Mammary epithelial cell (primary cell): Measurements from ENCODE around the gene ZC3H18.

Source experiments
- EZH2 ChIP-seq: IDR thresholded peaks from 2 replicates; pipeline ENCODE4 v1.6.1; 2012; ENCODE audit warnings: low read length, inconsistent platforms, borderline replicate concordance
- TF ChIP-seq, protein P1 (sequence below), 2 donors: IDR thresholded peaks in 1 of 2; conservative IDR thresholded peaks in 1 of 2; 2 replicates each; pipeline ENCODE4 v1.5.1; 2011 to 2012; ENCODE audit warnings: inconsistent platforms in 2 of 2, low read length in 2 of 2, mild to moderate bottlenecking in 2 of 2, control low read depth in 1 of 2, low read depth in 1 of 2; ENCODE audit not compliant: insufficient read depth in 1 of 2; ENCODE audit errors: extremely low read depth in 1 of 2

DNA sequence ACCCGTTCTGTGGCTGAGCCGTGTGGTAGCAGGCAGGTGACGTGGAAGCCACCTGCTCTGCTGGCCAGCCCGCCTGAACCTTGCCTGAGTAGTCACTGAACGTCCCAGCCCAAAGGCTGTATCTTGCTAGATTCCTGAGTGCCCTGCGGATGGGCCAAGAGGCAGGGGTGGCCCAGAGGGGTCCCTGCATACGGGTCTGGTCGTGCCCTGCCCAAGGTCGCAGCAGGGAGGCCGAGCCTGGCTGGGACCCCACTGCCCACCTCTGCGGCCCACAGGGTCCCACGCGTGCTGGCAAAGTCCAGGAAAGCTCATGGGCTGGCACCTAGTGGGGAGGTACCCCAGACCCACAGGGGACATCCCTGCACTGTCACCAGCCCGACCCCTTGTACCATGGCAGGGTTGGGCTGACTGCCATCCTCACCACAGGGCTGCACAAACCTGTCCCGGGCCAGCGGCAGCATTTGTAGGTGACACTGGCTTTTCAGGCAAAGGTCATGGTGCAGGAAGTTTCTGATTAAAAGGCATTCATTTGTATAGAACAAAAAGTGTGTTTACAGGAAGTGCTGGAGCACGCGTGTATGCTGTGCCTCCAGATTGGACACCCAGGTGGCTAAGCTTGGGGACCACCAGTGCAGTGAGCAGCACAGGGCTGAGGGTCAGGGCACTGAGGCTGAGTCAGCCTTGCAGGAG lies 45.1 kb upstream of the ZC3H18 start:
- TF ChIP-seq, protein P1, sequence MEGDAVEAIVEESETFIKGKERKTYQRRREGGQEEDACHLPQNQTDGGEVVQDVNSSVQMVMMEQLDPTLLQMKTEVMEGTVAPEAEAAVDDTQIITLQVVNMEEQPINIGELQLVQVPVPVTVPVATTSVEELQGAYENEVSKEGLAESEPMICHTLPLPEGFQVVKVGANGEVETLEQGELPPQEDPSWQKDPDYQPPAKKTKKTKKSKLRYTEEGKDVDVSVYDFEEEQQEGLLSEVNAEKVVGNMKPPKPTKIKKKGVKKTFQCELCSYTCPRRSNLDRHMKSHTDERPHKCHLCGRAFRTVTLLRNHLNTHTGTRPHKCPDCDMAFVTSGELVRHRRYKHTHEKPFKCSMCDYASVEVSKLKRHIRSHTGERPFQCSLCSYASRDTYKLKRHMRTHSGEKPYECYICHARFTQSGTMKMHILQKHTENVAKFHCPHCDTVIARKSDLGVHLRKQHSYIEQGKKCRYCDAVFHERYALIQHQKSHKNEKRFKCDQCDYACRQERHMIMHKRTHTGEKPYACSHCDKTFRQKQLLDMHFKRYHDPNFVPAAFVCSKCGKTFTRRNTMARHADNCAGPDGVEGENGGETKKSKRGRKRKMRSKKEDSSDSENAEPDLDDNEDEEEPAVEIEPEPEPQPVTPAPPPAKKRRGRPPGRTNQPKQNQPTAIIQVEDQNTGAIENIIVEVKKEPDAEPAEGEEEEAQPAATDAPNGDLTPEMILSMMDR (conservative IDR thresholded peaks at IDR 0.05 in 1 of 2, IDR thresholded peaks at IDR 0.05 in 1 of 2; ENCODE audit: extremely low read depth in 1 of 2, insufficient read depth in 1 of 2, low read depth in 1 of 2, low read length in 2 of 2) = no peak
- TF ChIP-seq EZH2 = no peak
